HuH-7 (cell line): Measurements from ENCODE around the gene CMTR2.
"Not testable (repeated sequence)": the region's sequence is repeated elsewhere in the genome, so short reads cannot be mapped to it uniquely, and the experiment has no call there.

Experiments used
- DNase-seq: peaks from one replicate; pipeline ENCODE4 v3.0.0; 2011; ENCODE audit warnings: low spot score

Gene CMTR2

GRCh38 chr16:71288890-71289731, at the start of gene CMTR2:
Gene CMTR2, minus strand, starts transcription at chr16:71289402. Its CDS starts 3,482 bp downstream, at chr16:71285920.
- DNase-seq = peak; percentile 97

- DNase-seq = no peak
Observed at GRCh38 chr16:71338632-71339031, 49.4 kb upstream of the CMTR2 start.

GRCh38 chr16:71338193-71338592, 49.0 kb upstream of the CMTR2 start:
- no peak for DNase-seq

GRCh38 chr16:71337631-71338030, 48.4 kb upstream of the CMTR2 start:
- no peak for DNase-seq

- no peak for DNase-seq
Observed at GRCh38 chr16:71328151-71328550, 38.9 kb upstream of the CMTR2 start.

- no peak for DNase-seq
Observed at GRCh38 chr16:71327720-71328119, 38.5 kb upstream of the CMTR2 start.

GRCh38 chr16:71319999-71320398, 30.8 kb upstream of the CMTR2 start:
- DNase-seq = no peak

GRCh38 chr16:71315269-71315668, 26.1 kb upstream of the CMTR2 start:
- DNase-seq = no peak

- DNase-seq = not testable (repeated sequence)
Observed at GRCh38 chr16:71313591-71313990, 24.4 kb upstream of the CMTR2 start.

- peak; percentile 26 for DNase-seq
Observed at GRCh38 chr16:71311553-71312158, 22.5 kb upstream of the CMTR2 start.

GRCh38 chr16:71303938-71304337, 14.7 kb upstream of the CMTR2 start:
- DNase-seq = no peak

- no peak for DNase-seq
Observed at GRCh38 chr16:71297341-71297634, 8.1 kb upstream of the CMTR2 start.

- DNase-seq = no peak
Observed at GRCh38 chr16:71296584-71297340, 7.6 kb upstream of the CMTR2 start.

GRCh38 chr16:71295950-71296349, 6.7 kb upstream of the CMTR2 start:
- DNase-seq = no peak

- no peak for DNase-seq
Observed at GRCh38 chr16:71293919-71294318, 4.7 kb upstream of the CMTR2 start.

GRCh38 chr16:71292095-71292494, 2.9 kb upstream of the CMTR2 start:
- DNase-seq = not testable (repeated sequence)

- DNase-seq = no peak
Observed at GRCh38 chr16:71289732-71290062, 495 bp upstream of the CMTR2 start.

- no peak for DNase-seq
Observed at GRCh38 chr16:71288570-71288889, 672 bp downstream of the CMTR2 start.

- DNase-seq = no peak
Observed at GRCh38 chr16:71287911-71288310, 1.3 kb downstream of the CMTR2 start.

- no peak for DNase-seq
Observed at GRCh38 chr16:71287454-71287853, 1.7 kb downstream of the CMTR2 start.

GRCh38 chr16:71283612-71284011, 5.6 kb downstream of the CMTR2 start:
- no peak for DNase-seq

- DNase-seq = no peak
Observed at GRCh38 chr16:71282943-71283342, 6.3 kb downstream of the CMTR2 start.

- no peak for DNase-seq
Observed at GRCh38 chr16:71276589-71277334, 12.4 kb downstream of the CMTR2 start.
